A549 (cell line): ENCODE measurements around the gene AHSG.

ENCODE experiments used
- CEBPB ChIP-seq, 2 experiments: fragments of >200 bp in 1 of 2; sonication (Bioruptor Twin) in 1 of 2; formaldehyde crosslinking in 1 of 2; IDR thresholded peaks; 2 replicates each; pipeline ENCODE4 v1.6.1; 2012 to 2016
- CHD4 ChIP-seq: fragments of 200-600 bp; sonication (generic); IDR thresholded peaks from 2 replicates; pipeline ENCODE4 v1.6.1; 2016; ENCODE audit warnings: antibody characterized with exemption, mild to moderate bottlenecking, borderline replicate concordance
- CTCF ChIP-seq: fragments of >200 bp; sonication (Bioruptor Twin); formaldehyde crosslinking; IDR thresholded peaks from 3 replicates; pipeline ENCODE4 v1.5.1; 2016
- ESRRA ChIP-seq: fragments of 150-350 bp; IDR thresholded peaks from 2 replicates; pipeline ENCODE4 v1.6.1; 2014; ENCODE audit warnings: mild to moderate bottlenecking, low read length, borderline replicate concordance
- FOSL2 ChIP-seq, 2 experiments: fragments of 450-650 bp in 1 of 2; fragments of >200 bp in 1 of 2; sonication (Bioruptor Twin) in 1 of 2; formaldehyde crosslinking; IDR thresholded peaks; 2 replicates each; pipeline versions ENCODE4 v1.5.0 to v1.6.1; 2016 to 2020; ENCODE audit warnings: mild to moderate bottlenecking in 1 of 2, moderate library complexity in 1 of 2
- JUNB ChIP-seq: fragments of >200 bp; sonication (Bioruptor Twin); formaldehyde crosslinking; IDR thresholded peaks from 2 replicates; pipeline ENCODE4 v1.6.1; 2016
- MAX ChIP-seq: IDR thresholded peaks from 2 replicates; pipeline ENCODE4 v1.6.1; 2012
- NFE2L2 ChIP-seq: fragments of 150-350 bp; conservative IDR thresholded peaks from 2 replicates; pipeline ENCODE4 v1.6.1; 2014; ENCODE audit warnings: low read length
- TF ChIP-seq, protein P1 (sequence below): fragments of 450-650 bp; IDR thresholded peaks from 2 replicates; pipeline ENCODE4 v1.6.1; 2014; ENCODE audit warnings: antibody characterized with exemption

DNA sequence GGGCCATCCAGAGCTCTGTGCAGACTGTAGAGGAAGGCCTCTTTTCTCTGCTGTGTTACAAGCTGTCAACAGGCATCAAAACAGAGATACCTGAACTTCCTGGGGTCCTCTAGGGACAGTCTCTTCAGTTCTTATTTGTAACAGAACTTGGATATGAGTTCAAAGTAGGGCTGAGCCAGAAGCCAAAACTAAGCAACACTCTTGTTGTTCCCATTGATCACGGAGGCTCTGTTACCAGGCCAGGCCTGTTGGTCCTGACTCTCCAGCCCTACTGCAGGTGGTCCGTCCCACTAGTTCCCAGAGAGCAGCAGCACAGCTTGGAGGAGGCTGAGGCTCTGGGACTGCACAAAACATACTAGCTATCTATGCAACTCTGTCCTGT is 13.1 kb upstream of the AHSG start:
- TF ChIP-seq NFE2L2 = no peak
- TF ChIP-seq, protein P1, sequence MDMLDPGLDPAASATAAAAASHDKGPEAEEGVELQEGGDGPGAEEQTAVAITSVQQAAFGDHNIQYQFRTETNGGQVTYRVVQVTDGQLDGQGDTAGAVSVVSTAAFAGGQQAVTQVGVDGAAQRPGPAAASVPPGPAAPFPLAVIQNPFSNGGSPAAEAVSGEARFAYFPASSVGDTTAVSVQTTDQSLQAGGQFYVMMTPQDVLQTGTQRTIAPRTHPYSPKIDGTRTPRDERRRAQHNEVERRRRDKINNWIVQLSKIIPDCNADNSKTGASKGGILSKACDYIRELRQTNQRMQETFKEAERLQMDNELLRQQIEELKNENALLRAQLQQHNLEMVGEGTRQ = no peak
- no peak for TF ChIP-seq ESRRA
- no peak for TF ChIP-seq CTCF
- no peak for TF ChIP-seq JUNB
- no peak for TF ChIP-seq MAX
- TF ChIP-seq FOSL2 (IDR thresholded peaks at IDR 0.05) = no peak
- no peak for TF ChIP-seq FOSL2 (CRISPR knock-in tag; IDR thresholded peaks at IDR 0.05)
- no peak for TF ChIP-seq CEBPB (IDR thresholded peaks at IDR 0.05)
- no peak for TF ChIP-seq CHD4
